Stimulated activated CD8-positive, alpha-beta memory T cell treated with anti-CD3 and anti-CD28 coated beads, Interleukin-4, amount 100 ng/mL, for 24 hours (primary cell): ENCODE measurements around the gene UVSSA.
A peak's percentile ranks its signal among the peaks of the same experiment; 100 is the strongest.
"Not testable (repeated sequence)": the region's sequence is repeated elsewhere in the genome, so short reads cannot be mapped to it uniquely, and the experiment has no call there.

Source experiments
- DNase-seq: peaks from one replicate; pipeline ENCODE4 v3.0.0-alpha.2; 2020; ENCODE audit warnings: low read depth

The UVSSA gene

DNA sequence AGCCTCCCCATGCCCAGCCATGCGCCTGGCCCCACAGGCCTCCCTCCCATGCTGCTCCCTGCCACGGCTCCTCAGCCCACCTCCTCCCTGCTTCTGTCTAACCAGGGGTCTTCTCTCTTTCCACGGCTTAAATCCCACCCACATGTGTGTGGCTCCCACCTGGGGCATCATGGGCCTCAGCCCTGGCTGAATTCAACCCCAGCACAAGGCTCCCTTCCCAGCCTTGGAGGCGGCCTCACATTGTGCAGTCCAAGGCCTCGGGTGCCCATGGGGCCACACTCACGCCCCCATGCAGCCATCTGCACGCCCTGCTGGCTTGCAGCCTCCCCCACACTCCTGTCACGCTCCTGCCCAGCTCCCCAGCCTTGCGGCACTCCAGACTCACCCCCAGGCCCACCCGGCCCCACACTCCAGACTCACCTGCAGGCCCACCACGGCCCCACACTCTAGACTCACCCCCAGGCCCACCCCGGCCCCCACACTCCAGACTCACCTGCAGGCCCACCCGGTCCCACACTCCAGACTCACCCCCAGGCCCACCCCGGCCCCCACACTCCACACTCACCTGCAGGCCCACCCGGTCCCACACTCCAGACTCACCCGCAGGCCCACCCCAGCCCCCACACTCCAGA is 30.4 kb upstream of the UVSSA start:
- no peak for DNase-seq

DNA sequence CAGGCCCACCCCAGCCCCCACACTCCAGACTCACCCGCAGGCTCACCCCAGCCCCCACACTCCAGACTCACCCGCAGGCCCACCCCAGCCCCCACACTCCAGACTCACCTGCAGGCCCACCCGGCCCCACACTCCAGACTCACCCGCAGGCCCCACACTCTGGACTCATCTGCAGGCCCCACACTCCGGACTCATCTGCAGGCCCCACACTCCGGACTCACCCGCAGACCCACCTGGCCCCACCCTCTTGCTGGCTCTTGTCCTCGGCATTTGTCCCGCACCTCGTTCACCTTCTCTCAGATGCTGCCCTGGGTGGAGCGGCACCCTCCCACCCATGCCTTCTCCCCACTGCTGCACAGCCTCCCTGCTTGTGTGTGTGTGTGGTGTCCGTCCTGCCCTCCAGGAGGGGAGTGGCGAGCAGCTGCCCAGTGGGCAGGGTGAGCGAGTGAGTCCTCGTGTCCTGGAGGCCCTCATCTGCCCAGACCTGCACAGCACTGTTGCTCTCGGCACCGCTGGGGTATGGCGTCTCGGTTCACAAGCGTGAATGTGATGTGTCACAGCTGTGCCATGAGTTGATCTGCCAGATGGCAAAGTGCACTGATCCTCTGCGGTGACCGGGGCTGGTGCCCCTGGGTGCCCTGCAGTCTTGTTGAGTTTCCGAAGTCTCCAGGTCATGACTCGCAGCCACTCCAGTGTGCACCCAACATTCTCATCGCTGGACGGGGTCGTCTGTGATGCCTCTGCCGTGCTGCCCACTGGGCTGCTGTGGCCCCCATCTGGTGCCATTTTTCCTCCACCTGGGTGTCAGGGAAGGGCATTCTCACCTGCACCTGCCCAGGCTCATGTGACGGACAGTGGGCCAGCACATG is 29.6 kb upstream of the UVSSA start:
- no peak for DNase-seq

DNA sequence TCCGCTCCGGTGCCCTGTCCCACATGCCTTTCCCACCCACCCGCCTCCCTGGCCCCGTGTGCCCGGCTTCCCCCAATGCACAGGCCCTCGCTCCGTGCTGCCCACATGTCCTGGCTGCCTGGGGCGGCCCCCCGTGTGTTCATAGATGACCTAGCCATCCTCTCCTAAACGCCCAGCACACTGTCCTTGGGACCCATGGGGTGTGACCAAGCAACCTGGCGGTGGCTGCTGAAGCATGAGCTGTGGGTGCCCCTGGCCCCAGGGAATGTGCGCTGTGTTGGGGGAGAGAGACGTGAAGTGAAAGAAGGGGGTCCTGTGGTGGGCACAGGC is 29.0 kb upstream of the UVSSA start:
- DNase-seq, result no peak

DNA sequence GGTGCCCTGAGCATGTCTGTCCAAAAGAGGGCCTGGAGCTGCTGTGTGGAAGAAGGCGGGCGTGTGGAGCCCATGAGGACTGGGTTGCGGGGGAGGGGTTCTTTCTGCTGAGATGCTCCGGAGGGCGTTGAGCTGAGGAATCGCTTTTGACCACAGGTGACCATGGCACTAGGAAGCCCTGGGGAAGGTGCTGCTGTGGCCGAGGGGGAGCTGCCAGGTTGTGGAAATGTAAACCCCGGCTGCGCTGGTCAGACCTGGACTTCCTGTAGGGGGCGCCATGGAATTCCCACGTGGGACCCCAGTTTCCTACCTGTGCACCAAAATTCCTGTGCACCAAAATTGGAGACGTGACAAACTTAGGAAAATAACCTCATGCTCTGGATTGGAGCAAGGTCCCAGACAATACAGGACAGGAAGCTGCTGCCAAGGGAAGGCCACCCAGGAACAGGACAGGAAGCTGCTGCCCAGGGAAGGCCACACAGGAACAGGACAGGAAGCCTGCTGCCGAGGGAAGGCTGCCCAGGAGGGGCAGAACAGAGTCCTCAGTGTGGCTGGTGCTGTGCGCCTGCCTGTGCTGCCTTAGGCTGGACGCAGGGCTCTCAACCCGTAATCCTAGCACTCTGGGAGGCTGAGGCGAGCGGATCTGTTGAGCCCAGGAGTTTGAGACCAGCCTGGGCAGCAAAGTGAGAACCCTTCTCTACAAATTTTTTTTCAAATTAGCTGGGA is 28.4 kb upstream of the UVSSA start:
- peak; percentile 25 for DNase-seq

DNA sequence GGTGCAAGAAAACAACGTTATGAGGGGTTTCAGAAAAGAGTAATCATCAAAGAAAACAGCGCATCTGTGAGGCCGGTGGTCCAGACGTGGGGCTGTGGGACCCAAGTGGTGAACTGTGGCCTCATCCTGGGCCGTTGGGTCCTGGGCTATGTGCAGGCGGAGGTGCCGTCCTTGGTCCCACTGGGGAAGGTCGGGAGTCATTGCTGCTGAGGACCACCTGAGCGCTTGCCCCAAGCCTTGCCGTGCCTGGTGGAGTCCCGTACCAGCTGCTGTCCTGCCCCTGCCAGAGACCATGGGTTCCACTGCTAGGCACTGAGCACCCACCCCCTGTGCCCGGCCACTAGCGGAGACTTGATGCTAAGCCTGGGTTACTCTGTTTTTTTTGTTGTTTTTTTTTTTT is 25.5 kb upstream of the UVSSA start:
- DNase-seq, result no peak

DNA sequence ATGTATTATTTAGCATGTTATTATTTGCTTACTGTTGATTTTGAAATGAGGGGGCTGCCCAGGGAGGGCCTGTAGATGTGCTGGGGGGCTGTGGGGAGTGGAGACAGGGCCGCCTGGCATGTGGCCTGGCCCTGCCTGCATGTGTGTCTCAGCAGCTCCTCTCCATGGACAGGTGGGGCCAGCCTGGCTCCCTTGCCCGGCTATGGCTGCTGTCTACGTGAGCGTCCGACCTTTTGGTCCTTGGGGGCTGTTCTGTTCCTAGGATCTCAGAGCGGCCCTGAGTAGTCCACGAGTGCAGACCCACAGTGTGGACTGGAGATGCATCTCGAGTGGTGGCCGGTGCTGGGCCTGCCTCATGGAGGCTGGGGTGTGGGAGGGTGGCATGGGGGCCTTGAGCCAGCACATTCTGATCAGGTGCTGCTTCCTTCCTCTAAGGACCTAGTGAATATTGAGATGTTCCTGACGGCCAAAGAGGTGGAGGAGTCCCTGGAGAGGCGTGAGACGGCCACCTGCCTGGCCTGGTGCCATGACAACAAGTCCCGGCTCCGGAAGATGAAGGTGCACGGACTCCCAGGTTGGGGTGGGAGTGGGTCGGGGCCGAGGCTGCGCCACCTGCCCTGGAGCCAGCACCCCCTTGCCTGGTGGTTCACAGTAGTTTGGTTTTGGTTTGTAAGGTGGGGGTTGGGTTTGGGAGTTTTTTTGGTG is 24.9 kb upstream of the UVSSA start:
- no peak for DNase-seq

DNA sequence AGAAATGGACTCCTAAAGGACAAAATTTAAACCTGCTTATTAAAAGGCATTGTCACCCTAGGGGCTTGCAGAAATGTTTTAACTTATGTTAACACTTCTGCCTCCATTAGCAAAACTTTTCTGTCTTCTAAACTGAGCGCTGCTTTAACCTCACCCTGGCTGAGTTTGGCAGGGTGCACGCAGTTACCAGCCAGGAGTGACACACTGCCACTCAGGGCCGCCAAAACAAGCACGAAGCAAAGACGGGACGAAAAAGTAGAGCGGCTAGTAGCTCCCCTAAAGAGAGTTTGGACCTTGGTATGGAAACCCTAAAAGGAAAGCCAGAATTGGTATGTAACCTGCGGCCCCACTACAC is 23.8 kb upstream of the UVSSA start:
- no peak for DNase-seq

DNA sequence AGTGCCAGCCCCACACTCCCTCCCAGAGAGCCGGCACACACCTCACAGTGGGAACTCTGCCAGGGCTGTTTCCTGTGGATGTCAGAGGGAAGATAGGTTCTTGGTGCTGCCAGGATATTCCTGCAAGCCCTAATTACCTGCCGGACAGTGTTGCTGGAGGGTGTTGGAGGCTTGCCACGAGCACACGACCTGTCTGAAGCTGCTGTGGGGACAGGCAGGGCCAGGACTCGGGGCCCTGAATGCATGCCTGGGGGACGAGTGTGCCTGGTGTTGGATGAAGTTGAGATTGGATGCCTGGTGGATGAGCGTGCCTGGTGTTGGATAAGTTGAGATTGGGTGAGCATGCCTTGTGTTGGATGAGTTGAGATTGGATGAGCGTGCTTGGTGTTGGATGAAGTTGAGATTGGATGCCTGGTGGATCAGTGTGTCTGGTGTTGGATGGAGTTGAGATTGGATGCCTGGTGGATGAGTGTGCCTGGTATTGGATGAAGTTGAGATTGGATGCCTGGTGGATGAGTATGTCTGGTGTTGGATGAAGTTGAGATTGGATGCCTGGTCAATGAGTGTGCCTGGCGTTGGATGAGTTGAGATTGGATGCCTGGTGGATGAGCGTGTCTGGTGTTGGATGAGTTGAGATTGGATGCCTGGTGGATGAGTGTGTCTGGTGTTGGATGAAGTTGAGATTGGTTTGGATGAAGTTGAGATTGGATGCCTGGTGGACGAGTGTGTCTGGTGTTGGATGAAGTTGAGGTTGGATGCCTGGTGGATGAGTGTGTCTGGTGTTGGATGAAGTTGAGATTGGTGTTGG is 23.2 kb upstream of the UVSSA start:
- no peak for DNase-seq

DNA sequence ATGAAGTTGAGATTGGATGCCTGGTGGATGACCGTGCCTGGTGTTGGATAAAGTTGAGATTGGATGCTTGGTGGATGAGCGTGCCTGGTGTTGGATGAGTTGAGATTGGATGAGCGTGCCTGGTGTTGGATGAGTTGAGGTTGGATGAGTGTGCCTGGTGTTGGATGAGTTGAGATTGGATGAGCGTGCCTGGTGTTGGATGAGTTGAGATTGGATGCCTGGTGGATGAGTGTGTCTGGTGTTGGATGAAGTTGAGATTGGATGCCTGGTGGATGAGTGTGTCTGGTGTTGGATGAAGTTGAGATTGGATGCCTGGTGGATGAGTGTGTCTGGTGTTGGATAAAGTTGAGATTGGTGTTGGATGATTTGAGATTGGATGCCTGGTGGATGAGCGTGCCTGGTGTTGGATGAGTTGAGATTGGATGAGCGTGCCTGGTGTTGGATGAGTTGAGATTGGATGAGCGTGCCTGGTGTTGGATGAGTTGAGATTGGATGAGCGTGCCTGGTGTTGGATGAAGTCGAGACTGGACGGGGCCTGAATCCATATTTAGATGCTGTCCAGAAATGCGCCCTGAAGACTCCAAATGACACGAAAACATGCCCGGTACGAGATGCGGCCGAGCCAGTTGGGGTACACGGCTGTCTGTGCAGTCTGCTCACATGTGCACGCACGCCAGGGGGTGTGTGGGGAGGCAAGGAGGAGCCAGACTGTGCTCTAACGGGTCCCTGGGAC is 22.4 kb upstream of the UVSSA start:
- not testable (repeated sequence) for DNase-seq

DNA sequence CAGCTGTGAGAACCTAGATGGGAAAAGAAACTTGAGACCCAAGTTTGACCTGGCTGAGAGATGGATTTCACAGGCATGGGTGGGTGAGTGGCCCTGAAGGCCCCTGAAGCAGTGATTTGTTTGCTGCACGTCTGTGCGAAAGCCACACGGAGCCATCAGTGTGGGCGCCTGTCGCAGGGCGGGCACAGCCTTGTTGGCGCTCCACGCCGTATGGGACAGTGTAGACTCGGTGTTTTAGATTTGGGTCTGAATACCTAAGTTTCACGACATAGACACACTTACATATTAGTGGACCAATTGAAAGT is 21.9 kb upstream of the UVSSA start:
- no peak for DNase-seq

DNA sequence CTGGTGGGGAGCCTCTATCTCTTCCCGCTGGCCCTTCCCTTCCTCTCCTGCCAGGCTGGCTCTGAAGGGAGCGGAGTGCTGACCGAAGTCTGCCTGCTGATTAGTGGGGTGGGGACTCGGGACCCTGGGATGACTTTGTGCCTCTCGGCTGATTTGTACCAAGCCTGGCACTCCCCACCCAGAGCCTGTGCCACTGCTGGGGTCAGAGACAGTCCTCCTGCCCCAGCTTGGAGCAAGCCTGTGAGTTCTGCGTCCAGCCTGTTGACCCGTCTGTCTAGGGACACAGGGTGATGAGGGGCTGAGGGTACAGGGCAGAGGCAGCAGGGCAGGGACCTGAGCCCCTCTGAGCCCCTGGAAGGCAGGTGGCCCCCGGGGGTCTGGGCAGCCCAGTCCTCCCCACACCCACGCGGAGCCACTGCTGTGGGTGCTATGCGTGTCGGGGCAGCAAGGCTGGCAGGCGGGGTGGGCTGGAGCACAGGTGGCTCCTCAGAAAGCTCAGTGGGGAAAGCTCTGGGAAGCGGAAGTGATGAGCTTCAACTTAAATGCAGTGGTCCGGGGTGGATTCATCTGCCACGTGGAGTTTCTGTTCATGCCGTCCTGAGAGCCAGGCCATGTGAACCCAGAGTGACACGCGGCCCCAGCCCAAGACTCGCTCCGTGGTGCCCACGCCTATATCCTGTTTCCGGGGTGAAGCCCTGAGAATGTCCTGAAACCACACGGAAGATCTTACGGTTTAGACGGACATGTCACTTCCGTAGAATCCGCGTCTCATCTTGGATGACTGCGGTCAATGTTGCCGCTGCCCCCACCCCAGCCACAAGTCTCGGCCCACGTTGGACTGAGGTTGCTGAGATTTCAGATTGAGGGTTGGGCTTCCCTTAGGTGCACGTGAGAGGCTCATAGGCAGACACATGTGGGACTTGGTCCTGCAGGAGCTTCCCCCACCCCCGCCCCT is 21.1 kb upstream of the UVSSA start:
- no peak for DNase-seq

DNA sequence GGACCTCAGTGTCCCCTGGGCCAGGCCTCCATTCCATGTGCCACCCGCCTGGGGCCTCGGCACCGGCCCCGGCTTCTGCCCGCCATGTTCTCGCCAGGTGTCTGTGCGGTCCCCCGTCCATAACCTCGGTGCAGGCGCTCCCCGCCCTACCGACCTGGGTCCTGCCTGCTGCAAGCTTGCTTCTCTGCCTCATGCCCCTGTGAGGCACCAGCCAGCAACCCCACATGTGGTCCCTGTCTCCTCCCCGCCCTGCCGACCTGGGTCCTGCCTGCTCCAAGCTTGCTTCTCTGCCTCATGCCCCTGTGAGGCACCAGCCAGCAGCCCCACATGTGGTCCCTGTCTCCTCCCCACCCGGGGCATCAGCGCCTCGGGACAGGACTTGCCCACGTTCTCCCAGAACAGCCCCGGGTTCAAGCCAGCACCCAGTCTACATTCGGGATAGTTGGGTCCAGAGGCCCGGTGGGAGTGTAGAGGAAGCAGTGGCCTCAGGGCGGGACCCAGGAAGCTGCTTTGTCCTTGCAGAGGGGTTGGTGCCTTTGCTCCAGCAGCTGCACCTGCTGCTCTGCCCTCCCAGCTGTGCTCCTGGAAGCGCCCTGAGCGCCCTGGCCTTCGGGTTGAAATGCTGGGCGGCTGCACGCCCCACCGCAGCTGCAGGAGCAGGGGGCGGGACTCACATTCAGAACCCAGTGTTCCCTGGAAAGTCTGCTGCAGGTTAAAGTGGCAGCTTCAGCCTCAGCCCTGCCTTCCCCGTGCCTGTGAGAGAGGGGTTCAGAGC is 20.1 kb upstream of the UVSSA start:
- no peak for DNase-seq

DNA sequence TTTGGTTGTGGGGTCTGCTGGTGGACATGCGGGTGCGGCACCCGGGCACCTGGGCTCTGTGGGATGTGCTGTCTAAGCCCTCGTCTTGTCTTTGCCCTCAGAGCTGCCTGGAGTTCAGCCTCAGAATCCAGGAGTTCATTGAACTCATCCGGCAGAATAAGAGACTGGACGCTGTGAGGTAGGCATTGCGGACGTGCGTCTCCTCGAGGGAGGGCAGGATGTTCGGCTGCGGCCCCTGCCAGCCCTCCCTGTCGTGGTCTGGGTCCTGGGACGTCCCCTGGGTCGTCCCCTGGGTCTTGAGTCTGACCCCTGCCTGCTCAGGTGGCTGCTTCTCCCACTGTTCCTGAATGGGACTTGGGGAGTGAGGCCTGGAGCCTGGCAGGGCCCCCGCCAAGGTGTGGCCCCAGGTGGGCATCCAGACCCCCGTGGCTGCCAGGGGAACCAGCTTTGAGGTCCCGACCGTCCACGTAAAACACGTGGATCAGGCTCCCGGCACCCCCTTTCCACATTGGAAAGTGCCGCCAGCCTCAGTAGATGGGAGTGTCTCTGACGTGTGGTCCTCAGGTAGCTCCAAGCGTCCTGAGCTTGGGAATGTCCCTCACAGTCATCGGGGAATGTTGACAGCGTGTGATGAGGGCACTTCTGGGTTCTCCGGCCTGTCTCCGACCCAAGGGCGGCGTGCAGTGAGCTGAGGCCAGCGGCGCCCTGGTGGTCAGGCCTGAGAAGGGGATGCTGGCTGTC is 19.3 kb upstream of the UVSSA start:
- no peak for DNase-seq

DNA sequence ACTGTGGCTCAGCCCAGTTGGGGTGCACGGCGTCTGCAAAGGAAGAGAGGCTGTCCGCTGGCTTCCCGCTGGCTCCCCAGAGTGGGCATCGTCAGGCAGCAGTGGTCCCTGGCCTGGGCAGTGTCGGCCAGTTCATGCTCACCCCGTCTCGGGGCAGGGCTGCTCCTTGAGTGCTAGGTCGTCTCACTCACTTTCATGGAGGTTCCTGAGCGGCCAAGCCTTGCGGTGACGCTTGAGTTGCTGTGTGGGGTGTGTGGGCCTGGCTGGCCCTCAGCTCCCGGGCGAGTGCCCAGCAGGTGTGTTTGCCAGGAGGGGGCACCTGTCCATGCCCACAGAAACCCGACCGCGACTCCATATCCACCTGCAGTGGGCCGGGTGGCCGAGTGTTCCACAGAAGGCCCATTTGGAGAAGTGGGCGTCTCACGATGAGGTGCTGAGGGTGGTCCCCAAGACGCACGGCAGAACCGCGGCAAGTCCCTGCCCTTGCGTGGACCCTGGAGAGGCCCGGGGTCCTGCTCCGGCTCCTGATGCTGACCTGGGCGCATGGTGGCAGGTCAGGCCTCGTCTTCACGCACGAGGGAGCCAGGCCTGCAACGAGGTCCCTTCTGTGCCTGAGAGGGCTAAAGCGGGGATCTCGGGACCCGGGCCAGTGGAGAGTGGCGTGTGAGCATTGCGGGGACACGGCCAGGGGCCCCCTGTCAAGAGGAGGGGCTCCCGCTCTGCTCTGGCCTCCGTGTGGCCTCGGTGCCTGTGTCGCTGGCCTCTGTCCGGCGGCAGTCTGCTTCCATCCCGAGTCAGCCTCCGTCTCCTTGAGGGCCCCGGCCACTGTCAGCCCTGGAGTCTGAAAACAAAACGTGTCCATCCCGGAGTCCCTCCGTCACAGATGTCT is 18.5 kb upstream of the UVSSA start:
- no peak for DNase-seq

DNA sequence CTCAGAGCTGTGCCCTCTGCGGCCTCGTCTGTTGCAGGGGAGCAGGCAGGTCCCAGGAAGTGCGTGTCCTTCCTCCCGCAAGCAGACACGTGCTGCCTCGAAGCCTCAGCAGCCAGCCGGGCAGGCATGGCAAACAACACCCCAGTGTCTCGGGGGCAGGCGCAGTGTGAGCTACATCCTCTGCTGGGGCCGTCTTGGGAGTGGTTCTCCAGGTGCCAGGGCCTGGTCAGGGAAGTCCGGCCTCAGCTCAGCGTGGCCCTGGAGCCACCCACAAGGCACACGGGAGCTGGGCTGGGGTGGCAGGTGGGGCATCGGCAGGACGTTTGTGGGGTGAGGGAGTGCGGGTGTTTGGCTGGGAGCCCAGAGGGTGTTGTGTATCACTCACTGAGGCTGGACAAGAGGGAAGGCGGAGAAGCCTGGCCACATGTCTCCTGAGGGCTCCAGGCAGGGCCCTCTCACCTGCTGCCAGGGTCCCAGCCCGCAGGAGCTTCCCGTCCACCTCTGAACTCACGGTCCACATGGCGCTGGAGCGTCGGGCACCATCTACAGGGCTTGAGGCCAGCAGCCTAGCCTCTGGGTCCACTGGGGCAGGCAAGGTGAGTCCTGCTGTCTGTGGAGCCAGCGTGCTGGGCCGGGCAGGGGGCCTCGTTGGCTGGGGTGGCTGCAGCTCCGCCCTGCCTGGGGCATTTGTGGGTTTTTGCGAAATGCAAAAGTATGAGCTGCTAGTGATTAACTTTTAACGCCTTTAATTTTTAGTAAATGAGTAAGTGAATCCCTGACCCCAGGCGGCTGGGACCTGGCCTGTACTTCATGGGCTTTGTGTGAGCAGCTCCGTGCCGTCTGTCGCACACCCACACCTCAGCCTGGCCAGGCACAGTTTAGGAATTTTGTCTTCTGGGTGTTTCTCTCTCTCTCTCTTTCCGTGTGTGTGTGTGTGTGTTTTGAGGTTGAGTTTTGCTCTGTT is 17.3 kb upstream of the UVSSA start:
- no peak for DNase-seq
